HepG2 (cell line): ENCODE data around the gene P4HTM. TPM values are rescaled to one million over a fixed set of nuclear protein-coding genes. Genes with fewer than 3 reads are reported as not detected.

ENCODE experiments used
- CBX5 ChIP-seq: sonication (generic); formaldehyde crosslinking; IDR thresholded peaks from 2 replicates; pipeline ENCODE4 v1.4.0; 2020; ENCODE audit warnings: missing genetic modification reagents, borderline replicate concordance
- CHD4 ChIP-seq: fragments of 200-600 bp; sonication (generic); IDR thresholded peaks from 2 replicates; pipeline ENCODE4 v1.7.0; 2017; ENCODE audit warnings: mild to moderate bottlenecking, low read length, borderline replicate concordance
- MED13 ChIP-seq: sonication (generic); formaldehyde crosslinking; IDR thresholded peaks from 2 replicates; pipeline ENCODE4 v1.5.0; 2020; ENCODE audit warnings: missing genetic modification reagents
- ONECUT2 ChIP-seq: sonication (generic); formaldehyde crosslinking; IDR thresholded peaks from 2 replicates; pipeline ENCODE4 v1.4.0; 2020; ENCODE audit warnings: missing genetic modification reagents
- RBM22 ChIP-seq: fragments of 200-400 bp; formaldehyde crosslinking; optimal IDR thresholded peaks from 2 replicates; pipeline ENCODE3; 2017; ENCODE audit warnings: mild to moderate bottlenecking, low read length, moderate library complexity
- SMARCE1 ChIP-seq: fragments of 450-650 bp; IDR thresholded peaks from 2 replicates; pipeline ENCODE4 v1.6.1; 2017; ENCODE audit warnings: borderline replicate concordance
- SOX13 ChIP-seq, 3 experiments: fragments of 450-650 bp in 1 of 3; sonication (generic) in 1 of 3; formaldehyde crosslinking in 1 of 3; IDR thresholded peaks in 2 of 3; conservative IDR thresholded peaks in 1 of 3; 2 replicates each; pipeline versions ENCODE4 v1.5.0 to v1.6.1; 2016 to 2020; ENCODE audit warnings: antibody characterized with exemption in 1 of 3, mild to moderate bottlenecking in 1 of 3, missing compliant biosample characterization in 1 of 3, missing genetic modification reagents in 1 of 3, moderate library complexity in 1 of 3
- ZMYM2 ChIP-seq: sonication (generic); formaldehyde crosslinking; IDR thresholded peaks from 2 replicates; pipeline ENCODE4 v1.8.0; 2022; ENCODE audit warnings: mild to moderate bottlenecking, missing genetic modification reagents
- ZNF552 ChIP-seq: sonication (generic); formaldehyde crosslinking; IDR thresholded peaks from 2 replicates; pipeline ENCODE4 v1.9.0; 2022; ENCODE audit warnings: missing genetic modification reagents, mild to moderate bottlenecking, borderline replicate concordance
- polyA plus RNA-seq, 8 experiments: library from polyadenylated mRNA; depleted of rRNA in 3 of 8; stranded (reverse) in 7 of 8; unstranded in 1 of 8; fragments of >200 nt; fragmentation: Illumina TruSeq in 4 of 8; extraction: Trizol in 4 of 8; gene quantifications; 2 replicates each; pipeline versions ENCODE4 v1.2.1 to v1.2.3, GENCODE V29; 2011 to 2016; ENCODE audit warnings: low read depth in 4 of 8, missing spikeins in 1 of 8, mixed read lengths in 1 of 8; ENCODE audit not compliant: insufficient read depth in 1 of 8
- total RNA-seq, 5 experiments: library from RNA; depleted of rRNA; stranded (reverse); fragments of >200 nt; fragmentation: Illumina TruSeq; extraction: Trizol; gene quantifications; 2 replicates each; pipeline ENCODE4 v1.2.3, GENCODE V29; 2016; ENCODE audit warnings: low read depth in 1 of 5
- TF ChIP-seq, protein P1 (sequence below): sonication (generic); formaldehyde crosslinking; IDR thresholded peaks from 2 replicates; pipeline ENCODE4 v1.5.1; 2020; ENCODE audit warnings: mild to moderate bottlenecking, missing genetic modification reagents, borderline replicate concordance
- TF ChIP-seq, protein P2 (sequence below): sonication (generic); formaldehyde crosslinking; IDR thresholded peaks from 2 replicates; pipeline ENCODE4 v1.5.0; 2020; ENCODE audit warnings: mild to moderate bottlenecking, missing genetic modification reagents

P4HTM gene
- total and polyA plus RNA-seq, 2 of the 13 experiments (the other 11 are each of a cell fraction or from before 2014, with no cell fraction given), result 0.01 TPM; not detected in 1

DNA sequence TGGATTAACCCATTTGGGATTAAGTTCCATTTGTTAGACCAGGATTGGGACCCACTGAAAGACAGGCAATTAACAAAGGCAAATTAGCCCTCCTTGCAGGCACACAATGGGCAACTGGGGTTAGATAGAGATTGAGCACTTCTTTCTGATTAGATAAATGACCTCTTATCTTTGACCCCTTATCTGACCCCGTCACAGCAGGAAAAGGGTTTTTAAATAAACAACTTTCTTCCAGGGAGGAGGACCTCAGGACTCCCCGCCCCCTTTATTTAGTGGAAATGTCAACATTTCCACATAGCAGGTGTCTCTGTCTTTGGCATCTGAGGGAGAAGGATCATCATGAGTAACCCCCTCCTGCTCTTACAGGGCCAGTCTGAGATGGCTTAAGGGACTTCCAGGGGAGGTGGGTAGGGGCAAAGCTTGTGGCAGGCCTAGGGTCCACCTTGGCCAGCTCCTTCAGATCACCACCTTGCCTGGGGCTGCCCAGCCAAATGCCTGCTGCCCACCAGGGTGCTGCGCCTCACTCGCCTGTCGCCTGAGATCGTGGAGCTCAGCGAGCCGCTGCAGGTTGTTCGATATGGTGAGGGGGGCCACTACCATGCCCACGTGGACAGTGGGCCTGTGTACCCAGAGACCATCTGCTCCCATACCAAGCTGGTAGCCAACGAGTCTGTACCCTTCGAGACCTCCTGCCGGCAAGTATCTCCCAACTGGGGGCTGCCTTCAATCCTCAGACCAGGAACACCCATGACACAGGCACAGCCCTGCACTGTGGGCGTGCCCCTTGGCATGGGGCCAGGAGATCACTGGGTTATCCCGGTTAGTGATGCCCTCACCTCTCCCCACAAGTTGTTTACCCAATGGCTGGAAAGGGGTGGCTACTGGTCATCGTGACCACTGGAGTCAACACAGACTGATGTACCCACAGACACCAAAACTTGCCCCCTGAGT, 14.6 kb downstream of the P4HTM start (continued):
- TF ChIP-seq, protein P1, sequence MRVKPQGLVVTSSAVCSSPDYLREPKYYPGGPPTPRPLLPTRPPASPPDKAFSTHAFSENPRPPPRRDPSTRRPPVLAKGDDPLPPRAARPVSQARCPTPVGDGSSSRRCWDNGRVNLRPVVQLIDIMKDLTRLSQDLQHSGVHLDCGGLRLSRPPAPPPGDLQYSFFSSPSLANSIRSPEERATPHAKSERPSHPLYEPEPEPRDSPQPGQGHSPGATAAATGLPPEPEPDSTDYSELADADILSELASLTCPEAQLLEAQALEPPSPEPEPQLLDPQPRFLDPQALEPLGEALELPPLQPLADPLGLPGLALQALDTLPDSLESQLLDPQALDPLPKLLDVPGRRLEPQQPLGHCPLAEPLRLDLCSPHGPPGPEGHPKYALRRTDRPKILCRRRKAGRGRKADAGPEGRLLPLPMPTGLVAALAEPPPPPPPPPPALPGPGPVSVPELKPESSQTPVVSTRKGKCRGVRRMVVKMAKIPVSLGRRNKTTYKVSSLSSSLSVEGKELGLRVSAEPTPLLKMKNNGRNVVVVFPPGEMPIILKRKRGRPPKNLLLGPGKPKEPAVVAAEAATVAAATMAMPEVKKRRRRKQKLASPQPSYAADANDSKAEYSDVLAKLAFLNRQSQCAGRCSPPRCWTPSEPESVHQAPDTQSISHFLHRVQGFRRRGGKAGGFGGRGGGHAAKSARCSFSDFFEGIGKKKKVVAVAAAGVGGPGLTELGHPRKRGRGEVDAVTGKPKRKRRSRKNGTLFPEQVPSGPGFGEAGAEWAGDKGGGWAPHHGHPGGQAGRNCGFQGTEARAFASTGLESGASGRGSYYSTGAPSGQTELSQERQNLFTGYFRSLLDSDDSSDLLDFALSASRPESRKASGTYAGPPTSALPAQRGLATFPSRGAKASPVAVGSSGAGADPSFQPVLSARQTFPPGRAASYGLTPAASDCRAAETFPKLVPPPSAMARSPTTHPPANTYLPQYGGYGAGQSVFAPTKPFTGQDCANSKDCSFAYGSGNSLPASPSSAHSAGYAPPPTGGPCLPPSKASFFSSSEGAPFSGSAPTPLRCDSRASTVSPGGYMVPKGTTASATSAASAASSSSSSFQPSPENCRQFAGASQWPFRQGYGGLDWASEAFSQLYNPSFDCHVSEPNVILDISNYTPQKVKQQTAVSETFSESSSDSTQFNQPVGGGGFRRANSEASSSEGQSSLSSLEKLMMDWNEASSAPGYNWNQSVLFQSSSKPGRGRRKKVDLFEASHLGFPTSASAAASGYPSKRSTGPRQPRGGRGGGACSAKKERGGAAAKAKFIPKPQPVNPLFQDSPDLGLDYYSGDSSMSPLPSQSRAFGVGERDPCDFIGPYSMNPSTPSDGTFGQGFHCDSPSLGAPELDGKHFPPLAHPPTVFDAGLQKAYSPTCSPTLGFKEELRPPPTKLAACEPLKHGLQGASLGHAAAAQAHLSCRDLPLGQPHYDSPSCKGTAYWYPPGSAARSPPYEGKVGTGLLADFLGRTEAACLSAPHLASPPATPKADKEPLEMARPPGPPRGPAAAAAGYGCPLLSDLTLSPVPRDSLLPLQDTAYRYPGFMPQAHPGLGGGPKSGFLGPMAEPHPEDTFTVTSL (CRISPR knock-in tag), result no peak
- TF ChIP-seq ONECUT2 (CRISPR knock-in tag), result no peak
- no peak for TF ChIP-seq RBM22
- TF ChIP-seq, protein P2, sequence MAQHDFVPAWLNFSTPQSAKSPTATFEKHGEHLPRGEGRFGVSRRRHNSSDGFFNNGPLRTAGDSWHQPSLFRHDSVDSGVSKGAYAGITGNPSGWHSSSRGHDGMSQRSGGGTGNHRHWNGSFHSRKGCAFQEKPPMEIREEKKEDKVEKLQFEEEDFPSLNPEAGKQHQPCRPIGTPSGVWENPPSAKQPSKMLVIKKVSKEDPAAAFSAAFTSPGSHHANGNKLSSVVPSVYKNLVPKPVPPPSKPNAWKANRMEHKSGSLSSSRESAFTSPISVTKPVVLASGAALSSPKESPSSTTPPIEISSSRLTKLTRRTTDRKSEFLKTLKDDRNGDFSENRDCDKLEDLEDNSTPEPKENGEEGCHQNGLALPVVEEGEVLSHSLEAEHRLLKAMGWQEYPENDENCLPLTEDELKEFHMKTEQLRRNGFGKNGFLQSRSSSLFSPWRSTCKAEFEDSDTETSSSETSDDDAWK, result no peak
- no peak for TF ChIP-seq ZMYM2 (CRISPR knock-in tag)
- no peak for TF ChIP-seq CBX5 (CRISPR knock-in tag)
- TF ChIP-seq ZNF552 (CRISPR knock-in tag), result no peak
- TF ChIP-seq SOX13 (IDR thresholded peaks at IDR 0.05), result no peak
- TF ChIP-seq SOX13 (CRISPR knock-in tag; conservative IDR thresholded peaks at IDR 0.05 in 1 of 2, IDR thresholded peaks at IDR 0.05 in 1 of 2), result peak in 1 of 2 experiments; percentile 39; a peak in 1 of 4 replicates
- no peak for TF ChIP-seq SMARCE1
- TF ChIP-seq CHD4, result no peak
- no peak for TF ChIP-seq MED13 (CRISPR knock-in tag)
